ENCODE measurements around the gene OPCML. TPM values are rescaled to one million over a fixed set of nuclear protein-coding genes. Genes with fewer than 3 reads are reported as not detected.

OPCML gene
- total RNA-seq, 1 experiment from 2014 or later, result 0.07 TPM

DNA sequence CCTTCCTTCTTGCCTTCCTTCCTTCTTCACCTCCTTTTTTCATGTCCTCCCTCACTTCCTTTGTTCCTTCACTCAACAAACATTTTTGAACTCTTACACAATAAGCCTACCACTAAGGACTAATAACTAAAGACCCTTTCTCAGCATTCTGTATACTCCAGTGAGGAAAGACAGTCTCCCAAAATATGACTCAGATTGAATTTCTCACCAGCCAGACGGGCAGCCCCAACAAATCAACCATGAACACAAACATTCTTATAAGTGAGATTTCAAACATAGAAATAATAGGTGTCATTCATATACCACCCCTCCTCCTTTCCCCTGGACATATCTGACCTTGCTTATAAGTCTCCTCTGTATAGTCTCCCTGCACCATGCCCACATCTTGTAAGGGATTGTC lies 1079.7 kb downstream of the OPCML start:
- no peak for DNase-seq (ENCODE audit: low read depth)
- in situ Hi-C loops (cut with HindIII; ENCODE audit: low pct_unique_long_range_greater_than_20kb, low sequenced_read_pairs), result no loop called here

GRCh38 chr11:132451942-132452601 lies 1080.2 kb downstream of the OPCML start:
- in situ Hi-C loops (cut with HindIII; ENCODE audit: low pct_unique_long_range_greater_than_20kb, low sequenced_read_pairs), result no loop called here
- DNase-seq (ENCODE audit: low read depth), result no peak

- no peak for DNase-seq (ENCODE audit: low read depth)
- in situ Hi-C loops (cut with HindIII; ENCODE audit: low pct_unique_long_range_greater_than_20kb, low sequenced_read_pairs), result no loop called here
Measured at GRCh38 chr11:132450631-132451030, 1081.7 kb downstream of the OPCML start.

DNA sequence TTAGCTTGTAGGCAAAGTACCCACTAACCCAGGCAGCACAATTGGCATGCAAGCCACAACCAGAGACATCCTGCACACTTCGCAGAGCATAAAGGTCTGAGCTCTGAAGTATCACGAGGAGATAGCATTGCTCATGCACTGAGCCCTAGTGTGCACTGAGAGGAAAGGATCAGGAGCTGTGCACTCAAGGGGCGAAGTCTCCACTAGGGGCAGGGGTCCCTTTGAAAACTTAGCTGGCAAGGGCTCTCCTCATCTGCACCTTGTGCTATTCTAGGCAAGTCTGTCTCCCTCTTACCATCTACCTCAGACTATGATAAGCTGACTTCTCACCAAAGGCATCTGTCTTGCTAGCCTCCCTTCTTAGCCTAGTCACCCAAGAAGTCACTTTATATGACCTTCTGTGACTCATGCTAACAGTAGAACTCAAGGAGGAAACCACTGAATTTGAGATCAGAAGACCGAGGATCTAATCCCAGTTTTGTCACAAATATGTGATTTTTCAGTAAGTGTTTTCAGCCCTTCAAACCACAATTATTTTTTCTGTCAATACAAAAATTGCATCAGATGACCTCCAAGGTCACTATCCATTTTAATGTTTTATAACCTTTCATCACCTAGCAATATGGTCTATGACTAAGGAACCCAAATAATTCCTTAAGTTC lies 1083.8 kb downstream of the OPCML start:
- in situ Hi-C loops (cut with HindIII; ENCODE audit: low pct_unique_long_range_greater_than_20kb, low sequenced_read_pairs), result no loop called here
- peak; percentile 35 for DNase-seq (ENCODE audit: low read depth)

GRCh38 chr11:132447761-132448160 lies 1084.5 kb downstream of the OPCML start:
- in situ Hi-C loops (cut with HindIII; ENCODE audit: low pct_unique_long_range_greater_than_20kb, low sequenced_read_pairs), result no loop called here
- DNase-seq (ENCODE audit: low read depth), result no peak

DNA sequence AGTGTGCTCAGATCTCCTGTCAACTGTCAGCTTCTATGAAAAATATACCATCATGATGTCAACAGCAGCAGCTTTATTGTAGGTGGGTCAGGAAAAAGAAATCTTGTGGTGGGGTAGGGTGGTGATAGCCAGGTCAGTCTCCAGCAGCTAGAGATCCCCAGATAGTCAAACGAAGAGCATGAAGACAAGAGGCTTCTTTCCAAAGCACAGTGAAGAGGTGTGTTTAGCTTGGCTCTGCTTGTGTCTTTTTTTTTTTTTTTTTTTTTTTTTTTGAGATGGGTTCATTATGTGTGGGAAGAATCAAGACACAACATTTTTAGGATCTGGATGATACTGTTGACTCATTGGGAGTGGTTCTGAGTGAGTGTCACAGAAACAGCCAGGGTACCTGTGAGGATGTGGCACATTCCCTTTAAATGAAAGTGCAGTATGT lies 1086.4 kb downstream of the OPCML start:
- in situ Hi-C loops (cut with HindIII; ENCODE audit: low pct_unique_long_range_greater_than_20kb, low sequenced_read_pairs), result no loop called here
- peak; percentile 21 for DNase-seq (ENCODE audit: low read depth)

GRCh38 chr11:132444911-132445310 lies 1087.4 kb downstream of the OPCML start:
- DNase-seq (ENCODE audit: low read depth), result no peak
- in situ Hi-C loops (cut with HindIII; ENCODE audit: low pct_unique_long_range_greater_than_20kb, low sequenced_read_pairs), result no loop called here

- in situ Hi-C loops (cut with HindIII; ENCODE audit: low pct_unique_long_range_greater_than_20kb, low sequenced_read_pairs), result no loop called here
Measured at GRCh38 chr11:132439711-132440255, 1092.5 kb downstream of the OPCML start.

GRCh38 chr11:132438418-132438817 lies 1093.9 kb downstream of the OPCML start:
- in situ Hi-C loops (cut with HindIII; ENCODE audit: low pct_unique_long_range_greater_than_20kb, low sequenced_read_pairs), result no loop called here
- no peak for DNase-seq (ENCODE audit: low read depth)

More at GRCh38 chr11:132439711-132440255, 1092.5 kb downstream of the OPCML start:
- no peak for DNase-seq (ENCODE audit: low read depth)

DNA sequence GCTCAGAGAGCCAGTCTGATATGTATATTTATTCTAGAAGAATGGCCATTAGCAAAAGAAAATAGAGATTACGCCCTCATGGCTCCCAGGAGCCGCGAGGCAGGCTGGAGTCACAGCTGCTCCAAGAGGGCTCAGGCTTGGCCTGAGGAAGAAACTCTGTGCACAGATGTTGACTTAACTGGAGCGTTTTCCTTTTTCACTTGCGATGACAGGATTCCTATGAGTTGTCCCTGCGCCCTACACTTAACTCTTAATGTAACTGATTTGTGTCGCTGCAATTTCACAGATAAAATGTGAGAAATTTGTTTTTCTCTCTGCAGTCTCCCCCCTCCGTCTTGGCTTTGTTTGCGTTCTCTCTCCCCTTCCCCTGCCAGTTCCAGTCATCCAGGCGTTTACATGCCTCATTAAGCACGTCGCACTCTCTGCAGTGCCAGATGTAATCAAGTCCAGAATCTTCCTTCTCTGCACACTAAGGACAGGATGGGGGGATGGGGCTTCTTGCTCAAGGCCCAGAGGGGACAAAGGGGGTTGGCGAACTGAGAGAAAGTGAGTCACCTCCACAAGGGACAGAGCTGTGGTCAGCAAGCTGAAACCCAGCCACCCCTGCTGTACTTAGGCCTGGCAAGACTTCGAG lies 1101.8 kb downstream of the OPCML start:
- in situ Hi-C loops (cut with HindIII; ENCODE audit: low pct_unique_long_range_greater_than_20kb, low sequenced_read_pairs), result no loop called here
- DNase-seq (ENCODE audit: low read depth), result peak; percentile 84

DNA sequence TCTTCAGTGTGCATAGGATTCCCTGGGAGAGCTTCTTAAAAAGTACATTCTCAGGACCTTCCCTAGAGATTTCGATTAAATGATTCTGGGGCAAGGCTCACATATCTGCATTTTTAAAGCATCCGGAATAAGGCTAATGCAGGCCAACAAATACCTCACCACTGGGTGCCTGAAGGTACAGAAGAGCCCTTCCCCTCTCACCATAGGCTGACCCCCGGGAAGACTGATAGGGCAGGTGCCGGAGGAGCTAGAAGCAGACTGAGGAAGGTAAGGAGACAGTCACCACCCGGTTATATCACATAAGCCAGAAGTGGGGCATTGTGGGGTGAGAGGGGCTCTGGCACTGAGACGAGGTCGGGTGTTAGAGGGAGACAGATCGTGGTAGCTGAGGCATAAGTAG lies 1102.6 kb downstream of the OPCML start:
- DNase-seq (ENCODE audit: low read depth), result no peak

GRCh38 chr11:132427611-132428010 lies 1104.7 kb downstream of the OPCML start:
- in situ Hi-C loops (cut with HindIII; ENCODE audit: low pct_unique_long_range_greater_than_20kb, low sequenced_read_pairs), result no loop called here
- peak; percentile 25 for DNase-seq (ENCODE audit: low read depth)

More for the DNA sequence above, 1102.6 kb downstream of the OPCML start:
- in situ Hi-C loops (cut with HindIII; ENCODE audit: low pct_unique_long_range_greater_than_20kb, low sequenced_read_pairs), result no loop called here

- no peak for DNase-seq (ENCODE audit: low read depth)
- in situ Hi-C loops (cut with HindIII; ENCODE audit: low pct_unique_long_range_greater_than_20kb, low sequenced_read_pairs), result no loop called here
Measured at GRCh38 chr11:132424433-132424832, 1107.9 kb downstream of the OPCML start.

DNA sequence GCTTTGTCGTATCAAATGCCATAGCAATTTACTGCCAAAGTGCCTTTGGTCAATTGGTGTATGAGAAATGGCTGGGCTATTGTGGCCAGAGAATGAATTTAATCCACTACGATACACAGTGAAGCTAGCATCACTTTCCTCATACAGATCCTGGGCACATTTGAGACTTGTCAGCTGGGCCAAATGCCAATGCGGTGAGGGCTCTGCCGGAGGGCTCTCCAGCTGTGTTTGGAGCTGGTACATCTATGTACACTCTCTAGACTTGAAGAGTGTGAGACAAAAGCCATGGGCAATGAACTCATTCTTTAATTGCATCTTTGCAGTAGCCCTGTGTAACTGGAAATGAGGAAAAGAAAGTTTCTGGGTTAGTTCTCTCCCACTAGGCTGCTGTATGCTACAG lies 1109.0 kb downstream of the OPCML start:
- DNase-seq (ENCODE audit: low read depth), result no peak

GRCh38 chr11:132422722-132423121 lies 1109.6 kb downstream of the OPCML start:
- in situ Hi-C loops (cut with HindIII; ENCODE audit: low pct_unique_long_range_greater_than_20kb, low sequenced_read_pairs), result no loop called here
- DNase-seq (ENCODE audit: low read depth), result no peak

More for the DNA sequence above, 1109.0 kb downstream of the OPCML start:
- in situ Hi-C loops (cut with HindIII; ENCODE audit: low pct_unique_long_range_greater_than_20kb, low sequenced_read_pairs), result no loop called here

GRCh38 chr11:132421555-132421954 lies 1110.7 kb downstream of the OPCML start:
- in situ Hi-C loops (cut with HindIII; ENCODE audit: low pct_unique_long_range_greater_than_20kb, low sequenced_read_pairs), result no loop called here
- no peak for DNase-seq (ENCODE audit: low read depth)

DNA sequence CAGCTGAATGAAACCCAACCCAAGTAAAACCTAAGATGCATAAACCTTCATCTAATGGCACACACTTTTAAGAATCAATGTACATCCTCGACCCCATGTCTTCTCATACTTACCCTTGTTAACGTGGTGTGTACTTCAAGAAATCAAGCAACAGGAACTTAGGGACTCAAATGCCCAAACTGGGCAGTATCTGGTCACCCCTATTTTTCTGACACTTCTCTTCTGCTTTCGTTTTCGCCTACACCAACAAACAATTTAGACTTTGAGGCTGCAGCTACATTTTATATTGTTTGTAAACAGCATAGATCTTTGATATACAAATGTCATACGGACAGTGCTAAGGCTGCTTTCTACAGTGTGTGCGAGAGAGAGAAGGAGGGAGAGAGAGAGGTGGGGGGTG lies 1117.8 kb downstream of the OPCML start:
- in situ Hi-C loops (cut with HindIII; ENCODE audit: low pct_unique_long_range_greater_than_20kb, low sequenced_read_pairs), result no loop called here
- no peak for DNase-seq (ENCODE audit: low read depth)

- no peak for DNase-seq (ENCODE audit: low read depth)
- in situ Hi-C loops (cut with HindIII; ENCODE audit: low pct_unique_long_range_greater_than_20kb, low sequenced_read_pairs), result no loop called here
Measured at GRCh38 chr11:132410383-132410782, 1121.9 kb downstream of the OPCML start.
